ENCODE results near the gene EPSTI1. TPM values are rescaled to one million over a fixed set of nuclear protein-coding genes. Genes with fewer than 3 reads are reported as not detected.

Gene EPSTI1
- total RNA-seq, 1 donor = 14.9 TPM

Other genes starting within 250 kb of the EPSTI1 start
- gene FAM216B, start 210.7 kb downstream of the EPSTI1 start, total RNA-seq = not detected
- 11.1 TPM for gene DNAJC15, start 31.3 kb upstream of the EPSTI1 start, total RNA-seq